NCI-H1048 (cell line): ENCODE measurements around the gene DIRAS1.

Source experiments
- DNase-seq: peaks from one replicate; lab custom pipeline; 2025; lab: John Stamatoyannopoulos, UW

Gene DIRAS1

DNA sequence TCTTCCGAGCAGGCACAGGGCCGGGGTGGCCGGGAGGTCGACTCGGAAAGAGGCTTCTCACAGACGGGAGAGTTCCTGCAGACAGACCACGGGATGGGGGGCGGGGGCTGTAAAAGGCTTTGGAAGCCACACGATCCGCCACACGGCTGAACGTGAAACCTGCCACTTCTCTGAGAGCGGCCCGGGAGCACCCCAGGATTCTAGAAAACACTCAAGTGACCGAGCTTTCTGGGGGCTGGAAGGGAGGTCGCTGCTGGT, 34.2 kb upstream of the DIRAS1 start:
- no peak for DNase-seq

DNA sequence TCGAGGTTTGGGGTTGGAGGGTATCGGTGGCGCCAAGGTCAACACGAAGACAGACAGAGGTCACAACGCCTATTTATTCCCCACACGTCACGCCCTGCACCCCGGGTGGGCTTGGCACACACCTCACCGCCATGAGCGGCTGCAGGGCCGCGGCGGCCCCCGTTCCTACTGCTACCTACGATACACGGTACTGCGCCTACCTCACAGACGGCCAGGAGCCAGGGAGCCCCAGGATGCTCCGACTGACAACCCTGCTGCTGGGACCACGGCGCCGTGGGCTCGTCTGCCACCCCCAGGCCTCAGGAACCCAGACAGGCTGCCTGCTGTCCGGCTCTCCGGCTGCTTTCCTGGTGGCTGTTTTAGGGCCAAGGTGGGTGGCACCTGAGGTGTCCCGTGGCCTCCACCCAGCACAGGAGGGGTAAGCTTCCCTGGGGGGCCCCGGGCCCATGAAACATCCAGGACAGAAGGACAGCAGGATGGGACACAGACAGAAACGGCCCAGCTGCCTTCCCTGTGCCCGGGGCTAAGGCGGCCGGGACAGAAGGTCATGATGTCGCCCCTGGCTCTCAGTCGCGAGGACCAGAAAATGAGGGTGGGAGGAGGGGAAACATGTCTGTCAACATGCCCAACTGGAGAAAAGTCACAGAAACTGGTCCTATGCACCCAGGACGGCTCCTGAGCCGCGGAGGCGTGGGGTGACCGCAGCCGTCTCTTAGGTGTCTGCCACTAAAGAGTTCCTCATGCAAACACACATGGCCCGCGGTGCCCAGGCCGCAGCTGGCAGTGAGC, 33.7 kb upstream of the DIRAS1 start:
- no peak for DNase-seq

DNA sequence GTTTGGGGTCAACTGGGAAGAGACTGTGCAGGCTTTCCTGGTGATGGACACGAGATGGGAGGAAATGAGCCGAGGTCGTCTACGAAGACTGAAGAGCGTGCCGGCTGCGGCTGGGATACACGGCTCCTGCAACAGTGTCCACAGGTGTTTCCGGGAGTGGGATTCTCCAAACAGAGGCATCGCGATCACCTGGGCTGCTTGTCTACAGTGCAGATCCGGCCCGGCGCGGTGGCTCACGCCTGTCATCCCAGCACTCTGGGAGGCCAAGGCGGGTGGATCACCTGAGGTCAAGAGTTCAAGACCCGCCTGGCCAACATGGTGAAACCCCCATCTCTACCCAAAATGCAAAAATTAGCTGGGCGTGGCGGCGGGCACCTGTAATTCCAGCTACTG, 30.3 kb upstream of the DIRAS1 start:
- DNase-seq = no peak

DNA sequence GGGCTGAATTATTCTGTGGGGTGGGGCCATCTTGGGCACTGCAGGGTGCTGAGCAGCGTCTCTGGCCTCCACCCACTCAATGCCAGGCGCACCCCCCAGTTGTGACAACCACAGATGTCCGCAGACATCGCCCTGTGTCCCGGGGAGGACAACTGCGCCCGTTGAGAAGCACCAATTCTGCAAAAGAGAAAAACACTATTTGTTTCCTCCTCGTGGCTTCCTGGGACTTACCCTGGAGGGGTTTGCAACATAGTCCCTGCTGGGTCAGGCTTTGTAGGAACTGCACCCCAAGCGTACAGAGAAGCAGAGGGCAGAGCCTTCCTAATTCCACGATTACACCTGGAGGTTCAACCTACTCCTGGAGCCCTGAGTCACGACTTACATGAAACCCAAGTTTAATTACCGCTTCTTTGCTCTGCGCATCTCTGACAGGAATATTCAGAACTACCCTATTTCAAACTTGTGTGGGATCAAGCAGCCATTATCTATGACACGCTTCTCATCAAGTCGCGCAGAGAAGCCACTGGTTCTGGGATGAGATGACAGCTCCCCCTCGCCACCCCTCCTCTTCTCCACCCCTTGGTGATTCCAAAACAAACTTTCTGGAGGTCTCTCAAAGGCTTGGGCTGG, 29.8 kb upstream of the DIRAS1 start:
- DNase-seq = no peak

DNA sequence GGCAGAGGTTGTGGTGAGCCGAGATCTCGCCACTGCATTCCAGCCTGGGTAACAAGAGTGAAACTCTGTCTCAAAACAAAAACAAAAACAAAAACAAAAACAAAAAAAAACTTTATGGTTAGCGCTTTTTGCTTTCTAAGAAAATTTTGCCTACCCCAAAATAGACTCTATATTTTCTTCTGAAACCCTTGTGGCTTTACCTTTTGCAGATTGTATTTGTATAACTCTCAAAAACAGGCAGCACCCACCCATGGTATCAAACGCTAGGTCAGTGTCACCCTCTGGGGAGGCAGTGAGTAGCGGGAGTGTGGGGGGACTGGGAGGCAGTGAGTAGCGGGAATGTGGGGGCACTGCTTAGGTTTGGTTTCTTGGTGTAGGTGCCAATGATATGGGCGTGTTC, 26.2 kb upstream of the DIRAS1 start:
- no peak for DNase-seq

DNA sequence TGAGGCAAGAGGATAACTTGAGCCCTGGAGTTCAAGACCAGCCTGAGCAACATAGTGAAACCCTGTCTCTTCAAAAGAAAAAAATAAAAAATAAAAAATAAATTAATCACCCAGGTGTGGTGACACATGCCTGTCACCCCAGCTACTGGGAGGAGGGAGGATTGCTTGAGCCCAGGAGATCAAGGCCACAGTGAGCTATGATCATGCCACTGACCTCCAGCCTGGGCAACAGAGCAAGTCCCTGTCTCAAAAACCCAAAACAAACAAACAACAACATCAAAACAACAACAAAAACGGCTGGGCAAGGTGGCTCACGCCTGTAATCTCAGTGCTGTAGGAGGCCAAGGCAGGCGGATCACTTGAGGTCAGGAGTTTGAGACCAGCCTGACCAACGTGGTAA, 22.9 kb upstream of the DIRAS1 start:
- DNase-seq = no peak

DNA sequence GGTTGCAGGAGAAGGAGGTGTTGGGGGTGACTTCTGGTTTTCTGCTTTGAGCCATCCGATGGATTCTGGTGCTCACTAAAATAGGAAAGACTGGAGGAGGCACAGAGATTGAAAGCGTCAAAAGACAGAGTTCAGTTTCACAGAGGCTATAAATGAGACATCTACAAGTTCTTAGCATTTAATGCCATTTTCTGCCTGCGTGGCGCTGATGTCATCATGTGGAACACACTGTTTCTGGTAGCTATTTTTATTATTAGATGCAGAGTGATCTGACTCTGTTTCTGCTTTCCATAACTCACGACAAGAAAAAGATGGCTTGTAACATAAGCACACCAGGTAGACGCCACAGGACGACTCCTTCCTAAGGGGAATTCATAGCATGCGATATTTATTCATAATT, 21.9 kb upstream of the DIRAS1 start:
- no peak for DNase-seq

DNA sequence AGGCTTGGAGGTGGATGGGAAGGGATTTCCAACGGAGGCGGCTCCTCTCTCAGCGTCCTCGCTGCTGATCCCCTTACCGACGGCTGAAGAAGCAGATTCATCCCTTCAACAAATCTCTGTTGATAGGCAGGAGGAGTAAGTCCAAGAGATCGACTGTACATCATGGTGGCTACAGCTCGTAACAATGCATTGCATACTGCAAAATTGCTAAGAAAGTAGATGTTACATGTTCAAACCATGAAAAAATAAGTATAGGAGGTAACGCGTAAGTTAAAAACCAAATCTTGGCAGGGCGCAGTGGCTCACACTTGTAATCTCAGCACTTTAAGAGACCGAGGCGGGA, 19.1 kb upstream of the DIRAS1 start:
- no peak for DNase-seq

DNA sequence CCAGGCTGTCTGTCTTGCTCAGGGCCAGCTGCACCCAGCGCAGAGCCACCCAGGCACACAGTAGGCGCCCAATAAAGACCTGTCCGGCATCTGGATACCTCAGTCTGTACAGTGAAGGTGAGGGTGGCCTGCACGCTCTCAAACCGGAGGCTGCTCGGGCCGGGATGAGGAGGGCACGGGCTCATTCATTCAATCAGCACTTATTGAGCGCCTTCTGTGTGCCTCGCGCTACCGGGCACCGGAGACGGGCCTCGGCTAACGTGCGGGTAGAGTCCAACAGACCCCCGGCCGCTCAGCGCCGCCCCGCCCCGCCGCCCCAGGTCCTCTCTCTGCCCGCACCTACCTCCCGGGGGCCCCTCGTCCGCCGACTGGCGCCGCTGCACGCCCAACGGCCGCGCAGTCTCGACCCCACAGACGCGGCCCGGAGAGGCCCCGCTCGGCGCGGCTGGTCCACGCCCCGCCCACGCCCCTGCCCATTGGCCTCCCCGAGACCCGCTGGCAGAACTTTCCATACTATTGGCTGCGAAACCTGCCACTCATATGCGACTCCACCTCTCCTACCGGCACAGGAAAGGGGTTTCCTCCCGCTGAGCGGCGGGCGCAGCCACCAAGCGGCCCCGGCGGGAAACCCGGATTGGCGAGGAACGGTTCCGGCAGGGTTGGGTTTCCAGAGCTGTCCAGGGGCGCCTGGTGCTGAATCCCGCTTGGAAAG, 18.6 kb upstream of the DIRAS1 start, which contains the start of gene SLC39A3:
TSS of gene SLC39A3 (minus strand) at position 416 of the 712 bp plus-strand sequence. CDS start 2,760 bp downstream, outside the sequence.
- peak; percentile 86 for DNase-seq

DNA sequence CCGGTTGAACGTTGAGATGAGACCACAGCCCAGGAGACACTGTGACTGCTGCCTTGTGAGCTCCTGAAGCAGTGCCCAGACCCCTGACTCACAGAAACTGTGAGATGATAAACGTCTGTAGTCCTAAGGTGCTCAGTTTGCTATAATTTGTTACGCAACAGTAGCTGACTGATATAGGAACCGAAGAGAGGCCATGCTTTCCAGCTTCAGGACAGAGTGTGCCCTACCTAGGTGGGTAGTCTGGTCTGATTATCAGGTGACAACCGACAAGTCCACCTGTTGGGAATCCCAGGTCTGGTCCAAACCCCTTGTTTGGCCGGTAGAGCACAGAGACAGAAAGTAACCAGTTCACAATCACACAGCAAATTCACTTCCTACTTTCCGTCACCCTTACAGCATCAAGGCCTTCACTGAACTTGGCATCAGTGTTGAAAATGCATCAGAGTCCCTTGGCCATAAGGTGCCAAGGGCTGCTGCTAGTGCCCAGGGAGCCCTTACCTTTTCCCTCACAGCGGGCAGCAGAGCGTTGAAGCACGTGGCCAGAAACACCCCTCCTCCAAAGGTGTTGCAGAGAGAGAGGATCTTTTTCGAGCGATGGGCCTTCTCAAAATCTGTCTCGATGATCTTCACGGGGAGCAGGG, 15.5 kb upstream of the DIRAS1 start:
- no peak for DNase-seq

DNA sequence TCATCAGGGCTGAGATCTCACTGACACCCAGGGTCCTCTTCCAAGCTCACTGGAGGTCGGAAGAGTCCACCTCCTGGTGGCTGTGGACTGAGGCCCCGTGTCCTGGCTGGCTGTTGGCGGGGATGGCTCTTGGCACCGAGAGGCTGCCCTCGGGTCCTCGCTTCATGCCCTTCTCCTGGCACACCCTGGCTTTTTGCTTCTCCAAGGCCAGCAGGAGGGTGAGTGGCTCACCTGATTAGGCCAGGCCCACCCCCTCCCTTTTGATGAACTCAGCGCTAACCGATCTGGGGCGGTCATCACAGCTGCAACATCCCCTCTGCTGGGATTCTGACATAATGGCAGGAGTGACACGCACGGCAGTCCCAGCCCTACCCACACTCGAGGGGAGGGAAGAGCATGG, 14.2 kb upstream of the DIRAS1 start:
- no peak for DNase-seq

DNA sequence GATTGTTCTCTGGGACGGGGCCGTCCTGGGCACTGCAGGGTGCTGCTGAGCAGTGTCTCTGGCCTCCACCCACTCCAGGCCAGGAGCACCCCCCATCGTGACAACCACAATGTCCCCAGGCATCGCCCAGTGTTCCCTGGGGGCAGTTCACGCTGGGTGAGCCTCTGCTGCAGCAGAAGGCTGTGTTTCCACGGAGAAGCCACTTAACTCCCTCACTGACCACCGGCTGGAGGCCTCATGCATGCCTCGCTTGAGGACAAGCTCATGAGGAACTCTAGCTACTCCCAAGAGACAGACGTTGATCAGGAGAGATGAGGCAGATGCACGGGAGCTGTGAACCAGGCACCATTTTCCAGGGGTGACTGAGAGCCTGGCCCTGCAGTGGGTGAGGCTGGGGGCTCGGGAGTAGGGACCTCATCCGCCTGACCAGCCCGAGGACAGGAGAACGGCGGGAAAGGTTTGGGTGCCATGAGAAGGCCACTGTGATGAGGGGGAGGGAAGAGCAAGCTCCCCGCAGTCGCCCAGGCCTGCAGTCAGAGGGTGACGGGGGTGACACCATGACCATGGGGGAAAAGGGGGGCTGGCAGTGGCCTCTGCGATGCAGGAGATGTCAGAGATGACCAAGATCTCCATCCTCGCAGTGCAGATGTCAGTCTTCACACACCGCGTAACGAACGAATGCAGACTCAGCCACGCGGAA, 13.6 kb upstream of the DIRAS1 start:
- no peak for DNase-seq

DNA sequence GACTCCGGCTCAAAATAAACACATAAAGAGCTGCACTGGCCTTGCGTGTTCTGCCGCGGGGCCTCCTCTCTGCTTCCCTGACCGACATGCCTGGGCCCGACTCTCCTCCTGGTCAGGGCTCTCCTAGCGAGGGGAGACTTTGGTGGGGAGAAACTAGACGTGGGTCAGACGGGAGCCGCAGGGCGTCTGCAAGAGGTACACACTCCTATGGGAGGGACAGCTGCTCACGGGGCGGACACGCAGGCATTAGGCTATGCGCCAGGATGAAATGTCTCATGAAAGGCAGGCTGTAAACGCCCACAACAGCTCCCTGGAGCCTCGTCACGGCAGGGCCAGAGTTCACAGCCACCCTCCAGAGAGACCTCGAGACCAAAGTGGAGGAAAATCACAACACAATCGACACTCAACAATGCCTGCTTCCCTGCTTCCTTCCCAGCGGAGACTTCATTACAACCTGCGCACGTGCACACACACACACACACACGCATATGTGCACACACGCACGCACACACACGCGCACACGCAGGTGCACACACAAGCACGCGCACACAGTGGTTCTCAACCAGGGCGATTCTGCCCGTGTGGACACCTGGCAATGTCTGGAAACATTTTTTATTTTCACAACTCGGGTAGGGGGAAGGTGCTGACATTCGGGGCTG, 12.9 kb upstream of the DIRAS1 start:
- no peak for DNase-seq

DNA sequence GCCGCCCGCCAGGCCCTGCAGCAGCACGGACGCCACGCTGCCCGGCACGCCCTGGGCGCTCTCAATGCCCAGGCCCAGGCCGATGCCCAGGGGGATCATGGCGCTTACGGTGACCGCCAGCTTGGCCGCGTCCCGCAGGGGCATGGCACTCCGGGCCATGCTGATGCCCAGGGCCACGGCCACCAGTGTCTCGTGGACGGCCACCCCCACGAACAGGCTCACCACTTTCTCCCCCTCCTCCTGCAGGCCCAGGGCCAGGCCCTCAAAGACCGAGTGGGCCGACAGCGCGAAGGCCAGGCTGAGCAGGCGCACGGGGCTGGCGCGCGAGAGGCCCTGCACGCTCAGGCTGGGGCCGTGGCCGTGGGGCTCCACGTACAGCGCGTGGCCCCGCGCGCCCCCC, 11.7 kb upstream of the DIRAS1 start:
- DNase-seq = no peak

DNA sequence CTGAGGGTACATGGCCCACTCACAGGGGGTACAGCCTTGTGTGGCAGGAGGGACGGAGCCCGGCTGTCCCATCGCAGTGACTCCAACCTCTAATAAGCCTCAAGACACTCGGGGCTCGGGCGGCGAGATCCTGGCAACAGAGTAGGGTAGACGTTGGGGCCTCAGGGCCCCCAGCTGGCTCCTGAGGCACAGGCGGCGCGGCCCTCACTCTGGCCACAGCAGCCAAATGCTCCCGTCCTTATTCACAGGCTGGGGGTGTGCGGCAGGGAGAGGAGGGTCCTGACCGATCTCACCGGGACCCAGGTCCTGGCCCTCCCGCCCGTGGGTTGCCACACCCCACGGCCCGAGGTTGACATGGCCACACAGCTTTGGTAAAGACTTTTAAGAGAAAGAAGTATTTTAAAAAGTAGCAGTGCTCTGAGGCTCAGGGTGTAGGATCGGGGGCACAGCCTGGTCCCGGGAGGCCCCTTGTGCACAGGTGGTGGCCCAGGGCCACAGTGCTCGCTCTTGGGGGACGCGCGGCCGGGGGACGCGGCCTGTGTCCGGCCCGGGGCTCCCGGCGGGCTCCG, 11.1 kb upstream of the DIRAS1 start:
- DNase-seq = no peak

DNA sequence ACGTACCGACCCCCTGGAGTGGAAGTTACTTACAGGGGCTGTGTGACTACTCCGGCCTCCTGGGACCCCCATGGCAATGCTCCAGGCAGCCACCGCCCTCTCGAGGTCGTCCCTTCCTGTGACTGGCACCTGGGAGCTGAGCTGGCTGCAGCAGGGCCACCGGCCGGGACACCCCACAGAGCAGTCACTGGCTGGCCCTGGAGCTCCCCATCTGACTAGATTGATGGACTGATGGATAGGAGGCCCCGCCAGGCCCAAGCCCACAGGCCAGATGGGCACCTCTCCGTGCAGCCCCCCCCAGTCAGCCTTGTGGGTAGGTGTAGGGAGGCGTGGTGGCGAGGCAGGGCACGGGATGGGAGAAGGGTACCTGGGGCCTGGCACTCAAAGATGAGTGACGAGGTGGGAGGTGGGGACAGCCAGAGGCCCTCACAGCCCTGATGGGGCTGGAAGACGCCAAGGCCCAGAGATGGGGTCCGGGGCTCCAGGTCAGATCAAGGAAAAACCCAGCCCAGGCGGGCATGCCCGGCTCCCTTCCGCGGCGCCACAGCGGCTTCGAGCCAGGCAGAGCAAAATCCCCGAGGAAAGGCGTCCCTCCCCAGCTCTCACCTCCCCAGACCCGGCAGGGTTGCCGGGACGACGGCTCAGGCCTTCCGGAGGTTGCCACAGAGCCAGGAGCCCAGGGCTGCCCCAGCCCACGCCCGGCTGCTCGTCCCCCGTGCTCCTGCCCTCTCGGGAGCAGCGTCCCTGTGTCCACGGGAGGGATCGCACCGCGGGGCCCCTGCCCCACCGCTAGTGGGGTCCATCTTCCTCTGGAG, 10.2 kb upstream of the DIRAS1 start:
- no peak for DNase-seq

DNA sequence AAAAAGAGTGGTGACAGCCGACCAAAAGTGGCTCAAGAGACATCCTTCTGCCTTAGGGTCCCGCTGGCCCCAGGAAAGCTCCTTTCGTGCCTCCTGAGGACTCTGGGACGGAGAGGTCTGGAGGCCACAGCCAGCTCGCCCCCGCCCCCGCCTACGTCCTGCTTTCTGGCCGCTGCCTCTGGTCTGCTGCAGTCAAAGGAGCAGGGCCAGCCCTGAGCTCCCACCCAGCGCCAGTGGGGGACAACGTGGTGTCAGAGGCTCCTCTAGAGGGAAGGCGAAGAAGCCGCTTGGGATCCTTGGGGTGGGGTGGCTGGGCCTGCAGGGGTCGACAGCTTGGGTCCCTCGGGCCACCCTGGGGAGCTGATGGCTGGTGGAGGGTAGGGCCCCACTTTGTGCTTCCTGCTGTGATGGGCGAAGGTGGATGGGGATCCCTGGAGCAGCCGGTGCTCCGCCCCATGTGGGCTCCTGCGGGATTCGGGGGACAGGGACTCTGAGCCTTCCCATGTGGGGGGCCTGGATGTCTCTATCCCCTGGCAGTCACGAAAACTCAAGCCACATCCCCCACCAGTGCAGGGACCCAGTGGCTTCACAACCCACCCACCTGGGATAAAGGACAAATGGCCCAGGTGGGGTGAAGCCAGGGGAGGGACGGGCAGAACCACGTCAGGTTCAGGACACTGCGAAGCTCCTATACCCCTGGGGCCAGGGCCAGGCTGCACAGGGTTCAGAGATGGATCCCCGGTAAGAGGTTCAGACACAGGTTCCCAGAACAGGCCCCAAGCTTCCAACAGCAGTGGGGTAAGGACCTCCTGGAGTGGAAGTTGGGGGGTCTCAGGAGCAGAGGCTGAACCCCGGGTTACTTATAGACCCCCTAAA, 9.0 kb upstream of the DIRAS1 start:
- DNase-seq = no peak

DNA sequence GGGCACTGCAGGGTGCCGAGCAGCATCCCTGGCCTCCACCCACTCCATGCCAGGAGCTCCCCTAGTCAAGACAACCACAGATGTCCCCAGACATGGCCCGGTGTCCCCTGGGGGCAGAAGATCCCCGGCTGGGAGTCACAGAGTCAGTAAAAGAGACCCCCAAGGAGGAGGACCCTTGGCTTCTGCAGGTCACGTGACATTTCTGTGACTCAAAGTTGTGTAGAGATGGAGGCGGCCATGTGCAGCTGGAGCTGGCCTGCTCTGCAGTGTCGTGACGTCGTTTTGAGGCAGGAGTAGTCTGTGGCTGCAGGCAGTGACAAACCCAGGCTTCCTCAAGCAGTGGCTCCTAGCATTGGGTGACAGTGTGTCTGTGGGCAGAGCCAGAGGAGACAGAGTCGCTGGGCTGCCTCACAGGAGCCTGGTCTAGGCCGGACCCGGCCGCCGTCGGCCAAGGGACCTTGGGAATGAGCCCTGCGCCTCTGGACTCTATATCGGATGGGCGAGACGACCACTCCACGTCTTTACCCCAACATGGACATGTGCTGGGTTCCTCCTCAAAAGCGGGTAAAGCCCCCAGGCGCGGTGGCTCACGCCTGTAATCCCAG, 7.7 kb upstream of the DIRAS1 start:
- no peak for DNase-seq

DNA sequence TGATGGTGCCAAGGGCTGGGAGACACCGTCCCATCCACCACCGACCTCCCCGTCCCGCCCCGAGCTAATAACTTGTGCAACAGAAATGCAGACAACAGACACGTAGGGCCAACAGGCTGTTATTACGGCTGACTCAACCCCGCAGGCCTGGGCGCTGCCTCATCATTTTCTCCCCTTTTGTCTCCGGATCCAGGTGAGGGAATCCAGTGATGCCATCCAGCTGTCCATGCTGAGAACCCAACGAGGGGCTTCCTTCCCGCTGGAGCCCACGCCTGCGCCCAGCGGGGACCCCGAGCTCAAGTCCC, 6.4 kb upstream of the DIRAS1 start:
- DNase-seq = no peak
